NCI-H128 (cell line): Measurements from ENCODE around the gene GFRA1.
"Not testable (repeated sequence)": the region's sequence is repeated elsewhere in the genome, so short reads cannot be mapped to it uniquely, and the experiment has no call there.

Experiments used
- DNase-seq: peaks from one replicate; lab custom pipeline; 2025; ENCODE audit not compliant: unreplicated experiment; lab: John Stamatoyannopoulos, UW

Gene GFRA1

GRCh38 chr10:116201011-116201410 lies 72.0 kb downstream of the GFRA1 start:
- no peak for DNase-seq

- no peak for DNase-seq
Measured at GRCh38 chr10:116198676-116199035, 74.3 kb downstream of the GFRA1 start.

GRCh38 chr10:116197946-116198675 lies 74.9 kb downstream of the GFRA1 start:
- no peak for DNase-seq

GRCh38 chr10:116195583-116195982 lies 77.4 kb downstream of the GFRA1 start:
- DNase-seq = no peak

- DNase-seq = no peak
Measured at GRCh38 chr10:116195039-116195438, 78.0 kb downstream of the GFRA1 start.

GRCh38 chr10:116194061-116194460 lies 78.9 kb downstream of the GFRA1 start:
- DNase-seq = no peak

GRCh38 chr10:116190883-116191282 lies 82.1 kb downstream of the GFRA1 start:
- DNase-seq = no peak

- DNase-seq = no peak
Measured at GRCh38 chr10:116186273-116186672, 86.7 kb downstream of the GFRA1 start.

- no peak for DNase-seq
Measured at GRCh38 chr10:116185199-116185867, 87.7 kb downstream of the GFRA1 start.

GRCh38 chr10:116184512-116184794 lies 88.6 kb downstream of the GFRA1 start:
- DNase-seq = no peak

GRCh38 chr10:116183733-116184511 lies 89.1 kb downstream of the GFRA1 start:
- no peak for DNase-seq

GRCh38 chr10:116182426-116182825 lies 90.6 kb downstream of the GFRA1 start:
- no peak for DNase-seq

GRCh38 chr10:116178086-116178605 lies 94.9 kb downstream of the GFRA1 start:
- no peak for DNase-seq

GRCh38 chr10:116175231-116175630 lies 97.8 kb downstream of the GFRA1 start:
- no peak for DNase-seq

GRCh38 chr10:116171505-116171904 lies 101.5 kb downstream of the GFRA1 start:
- no peak for DNase-seq

GRCh38 chr10:116170815-116171250 lies 102.2 kb downstream of the GFRA1 start:
- DNase-seq = no peak

- no peak for DNase-seq
Measured at GRCh38 chr10:116169782-116170445, 103.1 kb downstream of the GFRA1 start.

GRCh38 chr10:116168745-116169144 lies 104.3 kb downstream of the GFRA1 start:
- DNase-seq = no peak

GRCh38 chr10:116168329-116168728 lies 104.7 kb downstream of the GFRA1 start:
- no peak for DNase-seq

- not testable (repeated sequence) for DNase-seq
Measured at GRCh38 chr10:116165941-116166340, 107.1 kb downstream of the GFRA1 start.

GRCh38 chr10:116164291-116164690 lies 108.7 kb downstream of the GFRA1 start:
- DNase-seq = no peak
